ENCODE data around the gene SYT6.
"Not testable (repeated sequence)": the region's sequence is repeated elsewhere in the genome, so short reads cannot be mapped to it uniquely, and the experiment has no call there.

The SYT6 gene

GRCh38 chr1:114063544-114063943 lies 90.1 kb downstream of the SYT6 start:
- no peak for DNase-seq

DNA sequence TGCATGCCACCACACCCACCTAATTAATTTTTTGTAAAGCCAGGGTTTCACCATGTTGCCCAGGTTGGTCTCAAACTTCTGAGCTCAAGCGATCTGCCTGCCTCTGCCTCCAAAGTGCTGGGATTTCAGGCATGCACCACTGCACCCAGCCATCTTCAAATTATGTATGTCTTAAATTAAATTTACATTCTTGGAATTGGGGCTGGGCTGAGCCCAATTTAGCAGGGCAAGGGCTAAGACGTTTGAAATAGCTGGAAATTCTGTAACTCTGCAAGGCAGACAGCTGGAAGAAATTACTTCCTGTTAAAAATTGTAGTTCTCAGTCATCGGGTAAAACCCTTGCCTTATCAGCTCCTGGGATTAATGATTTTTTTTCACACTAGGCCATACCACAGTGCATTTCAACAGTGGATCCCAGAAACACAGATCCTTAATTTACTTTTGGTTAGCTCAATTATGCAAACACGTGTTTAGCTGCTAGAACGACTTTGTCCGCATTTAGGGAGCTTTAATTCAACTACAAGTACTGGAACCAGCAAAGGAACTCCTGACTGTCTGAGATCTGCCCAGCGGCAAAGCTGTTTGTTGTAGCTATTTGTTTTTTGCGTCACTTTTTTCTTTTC lies 91.1 kb downstream of the SYT6 start:
- DNase-seq = no peak

- DNase-seq = no peak
Observed at GRCh38 chr1:114061121-114061830, 92.4 kb downstream of the SYT6 start.

DNA sequence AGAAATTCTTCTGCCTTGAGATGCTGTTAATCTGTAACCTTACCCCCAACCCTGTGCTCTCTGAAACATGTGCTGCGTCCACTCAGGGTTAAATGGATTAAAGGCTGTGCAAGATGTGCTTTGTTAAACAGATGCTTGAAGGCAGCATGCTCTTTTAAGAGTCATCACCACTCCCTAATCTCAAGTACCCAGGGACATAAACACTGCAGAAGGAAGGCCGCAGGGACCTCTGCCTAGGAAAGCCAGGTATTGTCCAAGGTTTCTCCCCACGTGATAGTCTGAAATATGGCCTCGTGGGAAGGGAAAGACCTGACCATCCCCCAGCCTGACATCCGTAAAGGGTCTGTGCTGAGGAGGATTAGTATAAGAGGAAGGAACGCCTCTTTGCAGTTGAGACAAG lies 95.4 kb downstream of the SYT6 start:
- DNase-seq = not testable (repeated sequence)

GRCh38 chr1:114054148-114054547 lies 99.5 kb downstream of the SYT6 start:
- no peak for DNase-seq

GRCh38 chr1:114048232-114048631 lies 105.4 kb downstream of the SYT6 start:
- no peak for DNase-seq

GRCh38 chr1:114043548-114043947 lies 110.1 kb downstream of the SYT6 start:
- no peak for DNase-seq

DNA sequence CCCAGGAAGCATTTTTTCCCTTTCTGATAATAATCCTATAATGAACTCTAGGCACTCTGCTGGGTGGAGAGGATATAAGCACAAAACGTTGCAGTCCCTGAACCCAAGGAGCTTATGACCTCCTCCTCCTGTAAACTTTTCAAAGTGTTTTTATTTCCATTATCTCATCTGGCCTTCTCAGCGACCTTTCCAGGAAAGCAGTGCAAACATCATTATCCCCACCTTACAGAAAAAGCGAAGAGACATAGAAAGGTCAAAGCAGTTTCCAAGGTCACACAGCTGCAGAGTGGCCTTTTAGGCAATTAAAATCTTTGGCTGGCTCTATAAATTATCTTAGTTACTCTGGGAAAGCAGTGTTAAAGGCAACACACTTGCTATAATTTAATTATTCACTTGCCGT lies 110.6 kb downstream of the SYT6 start:
- no peak for DNase-seq

- DNase-seq = no peak
Observed at GRCh38 chr1:114040273-114041015, 113.2 kb downstream of the SYT6 start.
